GM23248 (cell line): ENCODE results near the gene ZNF184. TPM values are rescaled to one million over a fixed set of nuclear protein-coding genes. Genes with fewer than 3 reads are reported as not detected.

Experiments used
- DNase-seq: peaks from one replicate; pipeline ENCODE4 v3.0.0-alpha.2; 2015
- H2AFZ ChIP-seq: fragments of 200-600 bp; sonication (generic); 2 replicates; pipeline ENCODE4 v1.6.1; 2016; ENCODE audit warnings: antibody characterized with exemption
- H3F3A ChIP-seq: fragments of 200-600 bp; sonication (generic); 2 replicates; pipeline ENCODE4 v1.6.1; 2016; ENCODE audit warnings: mild to moderate bottlenecking, antibody characterized with exemption, mixed run types; ENCODE audit not compliant: insufficient read depth
- H3K27ac ChIP-seq: fragments of 200-600 bp; sonication (generic); 2 replicates; pipeline ENCODE4 v1.5.1; 2016; ENCODE audit warnings: mild to moderate bottlenecking
- H3K27me3 ChIP-seq: fragments of 200-600 bp; sonication (generic); replicated peaks from 2 replicates; pipeline ENCODE4 v1.6.1; 2016; ENCODE audit warnings: mild to moderate bottlenecking; ENCODE audit not compliant: insufficient read depth
- H3K36me3 ChIP-seq: fragments of 200-600 bp; sonication (generic); 2 replicates; pipeline ENCODE4 v1.6.1; 2016; ENCODE audit warnings: low read depth, mild to moderate bottlenecking
- H3K4me1 ChIP-seq: fragments of 200-600 bp; sonication (generic); 2 replicates; pipeline ENCODE4 v1.6.1; 2016; ENCODE audit warnings: mild to moderate bottlenecking; ENCODE audit not compliant: insufficient read depth
- H3K4me2 ChIP-seq: fragments of 200-600 bp; sonication (generic); one replicate; pipeline ENCODE4 v1.6.1; 2016; ENCODE audit warnings: mild to moderate bottlenecking; ENCODE audit not compliant: unreplicated experiment
- H3K4me3 ChIP-seq: fragments of 200-600 bp; sonication (generic); 2 replicates; pipeline ENCODE4 v1.5.1; 2016; ENCODE audit warnings: mild to moderate bottlenecking
- H3K79me2 ChIP-seq: fragments of 200-600 bp; sonication (generic); 2 replicates; pipeline ENCODE4 v1.6.1; 2016; ENCODE audit warnings: mild to moderate bottlenecking; ENCODE audit not compliant: insufficient read depth
- H3K9ac ChIP-seq: fragments of 200-600 bp; sonication (generic); 2 replicates; pipeline ENCODE4 v1.6.1; 2016; ENCODE audit warnings: mild to moderate bottlenecking
- H3K9me2 ChIP-seq: fragments of 200-600 bp; sonication (generic); 2 replicates; pipeline ENCODE4 v1.6.1; 2016; ENCODE audit warnings: mixed run types, mild to moderate bottlenecking, moderate library complexity; ENCODE audit not compliant: insufficient read depth
- H3K9me3 ChIP-seq: fragments of 200-600 bp; sonication (generic); one replicate; pipeline ENCODE4 v1.6.1; 2017; ENCODE audit warnings: low read depth
- H4K20me1 ChIP-seq: fragments of 200-600 bp; sonication (generic); 2 replicates; pipeline ENCODE4 v1.6.0; 2016; ENCODE audit not compliant: insufficient read depth
- EZH2 ChIP-seq: fragments of 200-600 bp; sonication (generic); IDR thresholded peaks from 2 replicates; pipeline ENCODE4 v1.6.1; 2018; ENCODE audit warnings: antibody characterized with exemption, mild to moderate bottlenecking; ENCODE audit not compliant: insufficient read depth, poor library complexity, severe bottlenecking
- EZH2phosphoT487 ChIP-seq: fragments of 200-600 bp; sonication (generic); IDR thresholded peaks from 2 replicates; pipeline ENCODE4 v1.6.1; 2018; ENCODE audit warnings: antibody characterized with exemption, moderate library complexity, mild to moderate bottlenecking, low read depth; ENCODE audit not compliant: insufficient read depth
- WGBS, 2 experiments: methylation state at CpG; one replicate each; pipeline ENCODE4 v1.1.6; 2015 to 2017; ENCODE audit warnings: low lambda C conversion rate in 2 of 2, low coverage in 1 of 2; ENCODE audit errors: missing lambda C conversion rate in 2 of 2; 5-methylcytosine and 5-hydroxymethylcytosine counted together
- in situ Hi-C: fragments of 300-500 bp; cut with MboI; formaldehyde crosslinking; loops from 2 replicates; pipeline ENCODE4 v1.15.0; 2020
- polyA plus RNA-seq: library from polyadenylated mRNA; unstranded; fragments of >200 nt; fragmentation: Nextera tagmentation; extraction: Ambion mirVana; gene quantifications from 2 replicates; pipeline ENCODE4 v1.2.1, GENCODE V29; 2016
- total RNA-seq: library from RNA; depleted of rRNA; stranded (reverse); fragments of >200 nt; shearing (Covaris generic); gene quantifications from 2 replicates; pipeline ENCODE4 v1.2.3, GENCODE V29; 2014

ZNF184 gene
- total and polyA plus RNA-seq, 2 experiments from 2014 or later: 3.2 to 3.8 TPM

DNA sequence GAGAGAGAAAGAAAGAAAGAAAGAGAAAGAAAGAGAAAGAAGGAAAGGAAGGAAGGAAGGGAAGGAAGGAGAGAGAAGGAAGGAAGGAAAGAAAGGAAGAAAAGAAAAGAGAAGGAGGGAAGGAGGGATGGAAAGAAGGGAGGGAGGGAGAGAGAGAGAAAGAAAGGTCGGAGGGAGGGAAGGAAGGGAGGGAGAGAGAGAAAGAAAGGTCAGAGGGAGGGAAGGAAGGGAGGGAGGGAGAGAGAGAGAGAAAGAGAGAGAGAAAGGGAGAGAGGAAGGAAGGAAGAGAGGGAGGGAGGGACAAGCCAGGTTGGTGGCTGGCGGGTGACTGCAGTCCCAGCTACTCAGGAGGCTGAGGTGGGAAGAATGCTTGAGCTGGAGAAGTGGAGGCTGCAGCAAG, 27.3 kb upstream of the ZNF184 start:
- no peak overlapping the region for H3K9ac ChIP-seq
- H3K9me3 ChIP-seq: no peaks in the 10 kb centered on the region
- in situ Hi-C loops: no loop called here
- no peaks in the 10 kb centered on the region for H3K79me2 ChIP-seq
- no peak overlapping the region for H3K4me3 ChIP-seq
- no peak overlapping the region for H3K4me2 ChIP-seq
- H3K4me1 ChIP-seq: peaks cover 8% of the 10 kb centered on the region; the same call in 1 of the 2 replicates
- TF ChIP-seq EZH2 (no peak), EZH2phosphoT487 (no peak)
- WGBS, 2 experiments: 4 to 26% methylated on average over 2 of the region's 2 CpGs
- 0 out of 2 replicates have a peak, but pooled peaks cover 5% of the 10 kb centered on the region for H3K27me3 ChIP-seq
- no peaks in the 10 kb centered on the region for H4K20me1 ChIP-seq
- no peak overlapping the region for H2AFZ ChIP-seq
- peaks cover 37% of the 10 kb centered on the region for H3F3A ChIP-seq
- no peaks in the 10 kb centered on the region for H3K9me2 ChIP-seq
- no peak for DNase-seq
- no peaks in the 10 kb centered on the region for H3K36me3 ChIP-seq
- no peak overlapping the region for H3K27ac ChIP-seq

DNA sequence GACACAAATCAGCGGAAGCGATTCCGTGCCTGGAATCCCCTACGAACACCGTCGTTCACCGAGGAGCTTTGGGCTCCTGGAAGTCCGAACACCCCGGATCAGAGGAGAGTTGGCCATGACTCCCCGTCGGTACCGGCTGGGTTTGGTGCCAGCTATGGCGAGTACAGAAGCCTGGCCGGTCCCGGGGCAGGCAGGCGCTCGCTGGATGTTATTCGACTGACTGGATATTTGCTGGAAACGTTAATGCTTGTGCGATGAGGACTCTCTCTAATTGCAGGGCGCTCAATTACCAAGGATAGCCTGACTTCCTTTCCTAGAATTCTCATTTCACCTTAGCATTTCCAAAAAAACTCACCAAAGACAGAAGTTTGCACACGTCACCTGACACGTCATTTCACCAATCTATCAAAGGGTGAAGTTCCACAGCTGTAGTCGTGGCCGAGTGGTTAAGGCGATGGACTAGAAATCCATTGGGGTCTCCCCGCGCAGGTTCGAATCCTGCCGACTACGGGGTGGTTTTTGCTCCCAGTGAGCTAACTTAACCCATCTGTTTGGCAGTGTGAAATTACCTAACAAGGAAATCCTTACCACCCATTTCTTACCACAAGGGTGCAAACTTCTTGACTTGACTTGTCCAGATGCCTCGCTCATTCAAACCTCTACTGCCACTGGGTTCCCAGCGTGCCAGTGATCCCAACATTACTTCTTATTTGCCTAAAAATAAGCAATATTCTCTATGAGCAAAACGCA, 22.7 kb upstream of the ZNF184 start:
- TF ChIP-seq EZH2: no peak
- Histone ChIP-seq H3K9ac (peak overlapping the region; percentile 78), H4K20me1 (no peaks in the 10 kb centered on the region), H3K9me3 (no peaks in the 10 kb centered on the region), H3K27me3 (0 out of 2 replicates have a peak, but pooled peaks cover 1% of the 10 kb centered on the region), H3K9me2 (no peaks in the 10 kb centered on the region), H3K4me2 (peak overlapping the region; percentile 89), H3K4me1 (peaks cover 7% of the 10 kb centered on the region; the same call in 1 of the 2 replicates), H3K4me3 (peak overlapping the region; percentile 95), H2AFZ (peak overlapping the region; percentile 99), H3F3A (peaks cover 15% of the 10 kb centered on the region), H3K36me3 (no peaks in the 10 kb centered on the region), H3K27ac (peak overlapping the region; percentile 52), H3K79me2 (no peaks in the 10 kb centered on the region)
- peak; percentile 85 for DNase-seq
- in situ Hi-C loops: no loop called here
- 4 to 5% methylated on average over 34 of the region's 34 CpGs for WGBS, 2 experiments

DNA sequence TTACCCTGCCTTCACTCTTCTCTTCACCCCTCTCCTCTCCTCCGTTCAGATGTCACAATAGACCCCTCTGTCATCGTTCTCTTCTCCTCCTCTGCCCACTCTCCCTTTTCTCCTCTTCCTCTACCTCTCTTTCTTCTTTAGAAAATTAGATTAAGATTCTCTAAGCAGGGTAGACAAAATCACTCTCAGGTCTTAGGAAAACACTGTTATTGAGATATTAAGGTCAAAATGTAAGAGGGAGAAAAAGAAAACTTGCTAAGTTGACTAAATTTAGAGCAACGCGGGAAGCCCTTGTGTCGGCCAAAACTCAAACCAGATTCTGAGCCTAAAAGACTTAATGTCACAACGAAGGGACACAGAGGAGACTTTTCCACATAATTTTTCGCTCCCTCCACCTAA, 22.1 kb upstream of the ZNF184 start:
- Histone ChIP-seq H3K4me2 (peak overlapping the region; percentile 89), H3K79me2 (no peaks in the 10 kb centered on the region), H3F3A (peaks cover 15% of the 10 kb centered on the region), H2AFZ (peak overlapping the region; percentile 99), H3K9ac (peak overlapping the region; percentile 78), H3K4me1 (peaks cover 7% of the 10 kb centered on the region; the same call in 1 of the 2 replicates), H3K27me3 (no peaks in the 10 kb centered on the region), H3K36me3 (no peaks in the 10 kb centered on the region), H3K9me2 (no peaks in the 10 kb centered on the region), H3K4me3 (peak overlapping the region; percentile 95), H4K20me1 (no peaks in the 10 kb centered on the region), H3K27ac (peak overlapping the region; percentile 52), H3K9me3 (no peaks in the 10 kb centered on the region)
- TF ChIP-seq EZH2 (no peak), EZH2phosphoT487 (no peak)
- no peak for DNase-seq
- 7 to 9% methylated on average over 7 of the region's 7 CpGs for WGBS, 2 experiments
- in situ Hi-C loops: no loop called here

GRCh38 chr6:27494103-27494502, 21.2 kb upstream of the ZNF184 start:
- TF ChIP-seq EZH2phosphoT487 (no peak), EZH2 (no peak)
- H3K4me3 ChIP-seq: no peak overlapping the region
- in situ Hi-C loops: no loop called here
- H3K9ac ChIP-seq: no peak overlapping the region
- H3K9me3 ChIP-seq: no peaks in the 10 kb centered on the region
- no peak overlapping the region for H3K27ac ChIP-seq
- no peaks in the 10 kb centered on the region for H3K79me2 ChIP-seq
- H3K4me2 ChIP-seq: no peak overlapping the region
- no peaks in the 10 kb centered on the region for H3K9me2 ChIP-seq
- no peak for DNase-seq
- no peaks in the 10 kb centered on the region for H3K36me3 ChIP-seq
- H4K20me1 ChIP-seq: no peaks in the 10 kb centered on the region
- no peaks in the 10 kb centered on the region for H3K27me3 ChIP-seq
- H2AFZ ChIP-seq: no peak overlapping the region
- peaks cover 7% of the 10 kb centered on the region; the same call in 1 of the 2 replicates for H3K4me1 ChIP-seq
- 48% methylated on average over 1 of the region's 1 CpG for WGBS, 2 experiments
- H3F3A ChIP-seq: peaks cover 15% of the 10 kb centered on the region
